Measurements from ENCODE around the gene NFIB.

Gene NFIB

GRCh38 chr9:14103115-14103514, 210.8 kb downstream of the NFIB start:
- H3K4me3 ChIP-seq (replicated peaks; ENCODE audit: low read depth, low read length): no peak overlapping the region
- no peak for TF ChIP-seq CTCF (IDR thresholded peaks at IDR 0.05; ENCODE audit: low read depth, low read length, missing control alignments)
- no peak for DNase-seq (ENCODE audit: extremely low read depth, low read depth)

- TF ChIP-seq CTCF (IDR thresholded peaks at IDR 0.05; ENCODE audit: low read depth, low read length, missing control alignments): no peak
- no peak overlapping the region for H3K4me3 ChIP-seq (replicated peaks; ENCODE audit: low read depth, low read length)
- no peak for DNase-seq (ENCODE audit: extremely low read depth, low read depth)
These were observed 214.2 kb downstream of the NFIB start for GRCh38 chr9:14099737-14100136.

GRCh38 chr9:14098486-14099180, 215.3 kb downstream of the NFIB start:
- TF ChIP-seq CTCF (IDR thresholded peaks at IDR 0.05; ENCODE audit: low read depth, low read length, missing control alignments): no peak
- no peak for DNase-seq (ENCODE audit: extremely low read depth, low read depth)

GRCh38 chr9:14097666-14098415, 216.1 kb downstream of the NFIB start:
- no peak for DNase-seq (ENCODE audit: extremely low read depth, low read depth)
- no peak overlapping the region for H3K4me3 ChIP-seq (replicated peaks; ENCODE audit: low read depth, low read length)
- TF ChIP-seq CTCF (IDR thresholded peaks at IDR 0.05; ENCODE audit: low read depth, low read length, missing control alignments): no peak

More at GRCh38 chr9:14098486-14099180, 215.3 kb downstream of the NFIB start:
- H3K4me3 ChIP-seq (replicated peaks; ENCODE audit: low read depth, low read length): no peak overlapping the region

- no peak for DNase-seq (ENCODE audit: extremely low read depth, low read depth)
- TF ChIP-seq CTCF (IDR thresholded peaks at IDR 0.05; ENCODE audit: low read depth, low read length, missing control alignments): no peak
- no peak overlapping the region for H3K4me3 ChIP-seq (replicated peaks; ENCODE audit: low read depth, low read length)
These were observed 216.7 kb downstream of the NFIB start for GRCh38 chr9:14097215-14097614.

- H3K4me3 ChIP-seq (replicated peaks; ENCODE audit: low read depth, low read length): no peak overlapping the region; the same call in 1 of the 2 replicates
- TF ChIP-seq CTCF (IDR thresholded peaks at IDR 0.05; ENCODE audit: low read depth, low read length, missing control alignments): no peak
- DNase-seq (ENCODE audit: extremely low read depth, low read depth): no peak
These were observed 217.6 kb downstream of the NFIB start for GRCh38 chr9:14096258-14096922.
